ENCODE results near the gene PARP15.
"Not testable (repeated sequence)": the region's sequence is repeated elsewhere in the genome, so short reads cannot be mapped to it uniquely, and the experiment has no call there.

PARP15 gene

GRCh38 chr3:122612696-122613095, 35.2 kb downstream of the PARP15 start:
- no peak for DNase-seq (ENCODE audit: extremely low read depth in 1 of 2, low read depth in 1 of 2)

DNA sequence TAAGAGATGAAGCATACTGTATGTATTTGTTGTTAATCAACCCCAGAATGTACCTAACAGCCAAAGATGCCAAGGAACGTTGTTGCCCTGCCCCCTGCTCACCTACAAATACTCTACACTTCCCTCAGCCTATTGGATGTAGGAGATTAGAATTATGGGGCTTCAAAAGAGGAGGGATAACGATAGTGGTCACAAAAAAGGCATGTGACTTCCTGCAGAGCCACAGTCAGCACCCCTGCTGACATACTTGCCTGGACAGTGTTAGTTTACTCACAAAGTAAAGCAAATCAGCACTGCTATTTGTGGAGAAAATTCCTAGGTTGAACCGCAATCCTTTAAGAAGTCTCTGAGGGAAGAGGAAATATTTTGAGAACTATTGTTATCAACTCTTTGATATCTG, 37.9 kb downstream of the PARP15 start:
- no peak for DNase-seq (ENCODE audit: extremely low read depth in 1 of 2, low read depth in 1 of 2)

- DNase-seq (ENCODE audit: extremely low read depth in 1 of 2, low read depth in 1 of 2), result no peak
Observed at GRCh38 chr3:122618614-122619013, 41.2 kb downstream of the PARP15 start.

GRCh38 chr3:122619040-122619439, 41.6 kb downstream of the PARP15 start:
- DNase-seq (ENCODE audit: extremely low read depth in 1 of 2, low read depth in 1 of 2), result no peak

DNA sequence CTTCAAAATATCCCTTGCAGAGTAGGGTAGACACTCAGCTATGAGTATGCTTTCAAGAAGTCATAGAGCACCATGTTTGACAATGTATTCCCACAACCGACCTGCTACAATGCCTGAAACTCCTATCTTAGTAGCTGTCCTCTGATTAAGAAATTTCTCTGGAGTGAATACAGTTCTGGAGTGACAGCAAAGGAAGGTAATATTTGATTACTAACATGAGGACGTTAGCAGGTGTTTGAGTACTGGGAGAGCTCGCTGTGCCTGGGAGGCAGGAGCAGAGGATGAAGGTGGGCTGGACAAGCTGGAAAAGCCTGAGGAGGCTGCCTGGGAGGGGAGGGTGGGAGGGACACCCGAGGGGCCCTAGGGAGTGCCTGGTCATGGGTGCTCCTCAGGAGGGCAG, 42.9 kb downstream of the PARP15 start:
- no peak for DNase-seq (ENCODE audit: extremely low read depth in 1 of 2, low read depth in 1 of 2)

DNA sequence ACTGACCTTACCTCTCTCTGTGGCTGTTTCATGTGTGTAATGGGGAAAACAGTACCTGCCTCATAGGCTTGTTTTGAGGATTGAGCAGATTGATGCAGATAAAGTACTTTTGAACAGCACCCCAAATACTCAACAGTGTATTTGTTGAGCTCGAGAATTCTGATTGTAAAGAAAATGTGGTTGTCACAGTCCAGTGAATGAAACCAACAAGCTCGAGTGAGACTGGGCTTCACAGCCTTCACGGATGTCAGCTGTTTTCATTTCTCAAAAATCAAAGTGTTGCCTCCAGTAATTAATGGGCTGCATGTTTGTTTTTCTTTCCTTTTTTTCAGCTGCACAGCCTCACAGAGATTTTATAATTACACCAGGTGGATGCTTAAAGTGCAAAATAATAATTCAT, 43.7 kb downstream of the PARP15 start:
- no peak for DNase-seq (ENCODE audit: extremely low read depth in 1 of 2, low read depth in 1 of 2)

DNA sequence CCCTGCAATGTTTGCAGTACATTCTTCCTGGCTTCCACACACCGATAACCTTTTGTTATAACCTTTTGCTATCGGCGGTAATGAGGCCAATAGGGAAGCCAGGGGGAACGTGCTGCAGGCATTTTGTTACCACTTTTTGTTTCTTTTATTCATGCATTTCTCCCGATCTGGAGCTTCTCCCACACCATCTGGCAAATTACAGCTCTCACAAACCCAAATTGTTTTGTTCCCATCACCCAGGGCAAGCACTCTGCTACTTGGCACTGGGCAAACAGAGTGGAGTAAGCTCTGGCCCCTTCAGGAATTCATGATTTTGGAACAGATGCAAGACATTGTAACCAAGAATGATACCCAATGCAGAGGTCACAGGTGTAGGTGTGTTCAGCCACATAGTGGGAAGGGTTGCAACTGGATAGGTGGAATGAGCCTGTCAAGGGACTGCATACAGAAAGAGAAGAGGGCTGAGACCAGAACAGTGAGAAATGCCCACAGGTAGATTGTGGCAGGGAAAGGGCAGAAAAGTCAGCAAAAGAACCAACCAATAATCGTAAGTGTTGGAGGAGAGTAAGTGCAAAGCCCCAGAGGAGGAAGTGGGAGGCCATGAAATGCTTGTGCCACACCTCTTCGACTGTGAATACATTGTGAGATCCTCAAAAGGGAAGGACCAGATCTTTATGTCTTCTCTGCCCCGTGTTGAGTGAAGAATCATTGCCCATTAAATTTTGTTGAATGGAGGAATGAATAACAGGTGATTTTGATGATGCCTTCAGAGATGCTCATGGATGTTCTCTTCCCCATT, 45.8 kb downstream of the PARP15 start:
- no peak for DNase-seq (ENCODE audit: extremely low read depth in 1 of 2, low read depth in 1 of 2)

DNA sequence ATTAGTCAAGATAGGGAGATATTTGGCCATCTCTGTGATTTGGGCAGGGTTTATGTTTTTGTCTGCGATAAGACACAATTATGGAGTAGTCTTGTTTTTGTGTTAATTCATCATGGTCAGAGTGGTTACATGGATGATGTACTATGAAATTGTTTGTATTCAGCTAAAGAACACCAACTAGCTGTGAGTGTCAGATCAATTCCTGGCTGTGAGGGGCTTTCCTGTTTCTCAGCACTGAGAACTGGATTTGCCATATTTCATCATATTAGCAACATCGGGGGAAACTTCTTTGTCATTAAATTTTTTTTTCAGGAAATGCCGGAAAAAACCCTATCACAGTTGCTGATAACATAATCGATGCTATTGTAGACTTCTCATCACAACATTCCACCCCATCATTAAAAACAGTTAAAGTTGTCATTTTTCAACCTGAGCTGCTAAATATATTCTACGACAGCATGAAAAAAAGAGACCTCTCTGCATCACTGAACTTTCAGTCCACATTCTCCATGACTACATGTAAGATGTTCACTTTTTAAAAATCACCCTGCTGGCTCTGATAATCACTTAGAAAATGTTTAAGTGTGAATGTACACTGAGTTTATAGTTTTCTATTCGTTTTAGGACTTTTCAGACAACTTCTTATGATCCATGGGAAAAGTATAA, 49.2 kb downstream of the PARP15 start:
- DNase-seq (ENCODE audit: extremely low read depth in 1 of 2, low read depth in 1 of 2), result no peak

DNA sequence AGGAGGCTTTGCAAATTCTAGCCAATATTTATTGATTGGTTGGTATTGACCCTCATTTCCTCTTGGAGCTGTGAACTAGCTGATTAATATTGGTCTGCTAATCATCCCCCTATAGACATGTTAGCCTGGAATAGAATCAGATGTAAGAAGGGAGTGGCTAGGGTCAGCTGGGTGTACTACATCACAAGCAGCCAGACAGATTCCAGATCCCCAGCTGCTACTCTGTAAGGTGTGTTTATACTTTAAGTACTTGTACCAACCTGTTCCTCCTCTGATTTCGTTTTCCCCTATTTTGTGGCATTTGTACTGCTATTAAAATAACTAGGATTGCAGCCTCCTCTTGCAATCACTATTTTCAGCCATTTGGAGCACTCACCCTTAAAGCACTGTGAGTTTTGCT, 49.9 kb downstream of the PARP15 start:
- no peak for DNase-seq (ENCODE audit: extremely low read depth in 1 of 2, low read depth in 1 of 2)

DNA sequence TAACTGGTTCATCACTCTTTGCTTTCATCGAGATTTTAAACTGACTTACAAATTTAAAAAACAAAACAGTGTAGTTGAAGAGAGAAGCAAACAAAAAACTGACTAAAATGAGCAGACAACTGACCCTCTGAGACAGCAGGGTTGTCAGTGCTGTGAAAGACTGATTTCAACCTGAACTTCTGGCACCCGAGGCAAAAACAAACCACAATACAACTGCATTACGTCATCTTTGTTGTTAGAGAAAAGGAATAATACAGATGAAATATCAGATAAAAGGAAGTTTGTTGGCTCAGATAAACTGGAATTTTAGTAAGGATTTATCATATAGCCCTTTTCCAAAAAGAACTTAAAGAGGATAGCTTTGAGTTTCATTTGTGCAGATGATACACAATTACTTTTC, 51.1 kb downstream of the PARP15 start:
- DNase-seq (ENCODE audit: extremely low read depth in 1 of 2, low read depth in 1 of 2), result no peak

GRCh38 chr3:122629763-122630162, 52.3 kb downstream of the PARP15 start:
- no peak for DNase-seq (ENCODE audit: extremely low read depth in 1 of 2, low read depth in 1 of 2)

DNA sequence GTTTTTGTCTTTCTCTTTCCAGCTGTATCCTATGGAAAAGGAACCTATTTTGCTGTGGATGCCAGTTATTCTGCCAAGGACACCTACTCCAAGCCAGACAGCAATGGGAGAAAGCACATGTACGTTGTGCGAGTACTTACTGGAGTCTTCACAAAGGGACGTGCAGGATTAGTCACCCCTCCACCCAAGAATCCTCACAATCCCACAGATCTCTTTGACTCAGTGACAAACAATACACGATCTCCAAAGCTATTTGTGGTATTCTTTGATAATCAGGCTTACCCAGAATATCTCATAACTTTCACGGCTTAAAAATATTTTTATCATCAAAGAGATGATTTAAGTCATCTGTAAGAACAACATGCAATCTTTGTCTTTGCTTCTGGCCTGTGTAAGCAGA, 58.3 kb downstream of the PARP15 start:
- DNase-seq (ENCODE audit: extremely low read depth in 1 of 2, low read depth in 1 of 2), result no peak

DNA sequence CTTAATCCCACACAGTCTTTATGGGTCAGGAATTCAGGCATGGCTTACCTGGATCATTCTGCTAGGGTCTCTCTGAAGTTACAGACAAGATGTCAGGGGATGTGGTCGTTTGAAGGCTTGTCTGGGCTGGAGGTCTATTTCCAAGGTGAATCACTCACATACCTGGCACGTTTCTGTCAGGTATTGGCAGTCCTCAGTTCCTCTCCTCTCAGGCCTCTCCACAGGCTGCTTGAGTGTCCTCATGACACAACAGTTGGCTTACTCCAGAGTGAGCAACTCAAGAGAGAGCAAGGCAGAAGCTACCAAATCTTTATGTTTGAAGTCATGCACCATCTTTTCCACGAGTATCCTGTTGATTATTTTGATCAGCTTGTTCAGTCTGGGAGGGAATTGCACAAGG, 59.2 kb downstream of the PARP15 start:
- no peak for DNase-seq (ENCODE audit: extremely low read depth in 1 of 2, low read depth in 1 of 2)

DNA sequence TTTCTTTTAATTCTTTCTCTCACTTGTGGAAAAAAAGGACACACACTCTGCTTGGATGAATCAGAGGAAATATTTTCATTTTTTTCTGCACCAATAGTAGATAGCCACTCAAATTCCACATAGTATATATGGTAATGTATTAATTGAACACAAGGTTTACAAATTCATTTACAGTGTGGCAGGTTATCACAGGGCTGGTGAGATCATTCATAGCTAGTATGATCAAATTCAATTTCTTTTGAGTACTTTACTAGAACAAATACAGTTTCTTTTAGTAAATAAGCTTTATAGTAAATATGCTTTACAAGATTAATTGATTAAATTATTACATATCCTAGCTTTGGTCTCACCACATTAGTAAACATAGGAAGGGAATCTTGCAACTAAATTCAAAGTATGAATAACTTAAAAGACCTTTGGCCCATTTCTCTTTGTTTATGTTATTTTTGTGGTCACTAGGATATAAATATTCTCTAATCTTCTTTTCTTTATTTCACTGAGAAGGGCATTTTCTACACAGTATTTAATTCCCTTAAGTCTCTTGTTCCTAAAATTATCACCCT, 63.1 kb downstream of the PARP15 start:
- no peak for DNase-seq (ENCODE audit: extremely low read depth in 1 of 2, low read depth in 1 of 2)

DNA sequence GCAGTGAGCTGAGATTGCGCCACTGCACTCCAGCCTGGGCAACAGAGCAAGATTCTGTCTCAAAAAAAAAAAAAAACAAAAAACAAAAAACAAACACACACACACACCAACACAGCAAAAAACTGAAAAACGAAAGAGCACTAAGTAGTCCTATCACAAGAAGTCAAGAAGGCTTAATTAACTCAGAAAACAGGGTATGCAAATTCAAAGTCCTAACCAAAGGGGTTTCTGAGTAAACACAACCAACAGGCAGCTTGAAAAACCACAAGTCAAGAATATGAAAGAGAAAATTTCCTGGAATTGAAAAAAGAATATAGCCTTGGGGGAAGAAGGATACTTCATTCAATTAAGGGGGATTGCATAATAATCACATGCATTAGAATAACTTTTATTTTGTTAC, 65.5 kb downstream of the PARP15 start:
- no peak for DNase-seq (ENCODE audit: extremely low read depth in 1 of 2, low read depth in 1 of 2)

GRCh38 chr3:122646146-122646988, 68.9 kb downstream of the PARP15 start:
- DNase-seq (ENCODE audit: extremely low read depth in 1 of 2, low read depth in 1 of 2), result no peak

DNA sequence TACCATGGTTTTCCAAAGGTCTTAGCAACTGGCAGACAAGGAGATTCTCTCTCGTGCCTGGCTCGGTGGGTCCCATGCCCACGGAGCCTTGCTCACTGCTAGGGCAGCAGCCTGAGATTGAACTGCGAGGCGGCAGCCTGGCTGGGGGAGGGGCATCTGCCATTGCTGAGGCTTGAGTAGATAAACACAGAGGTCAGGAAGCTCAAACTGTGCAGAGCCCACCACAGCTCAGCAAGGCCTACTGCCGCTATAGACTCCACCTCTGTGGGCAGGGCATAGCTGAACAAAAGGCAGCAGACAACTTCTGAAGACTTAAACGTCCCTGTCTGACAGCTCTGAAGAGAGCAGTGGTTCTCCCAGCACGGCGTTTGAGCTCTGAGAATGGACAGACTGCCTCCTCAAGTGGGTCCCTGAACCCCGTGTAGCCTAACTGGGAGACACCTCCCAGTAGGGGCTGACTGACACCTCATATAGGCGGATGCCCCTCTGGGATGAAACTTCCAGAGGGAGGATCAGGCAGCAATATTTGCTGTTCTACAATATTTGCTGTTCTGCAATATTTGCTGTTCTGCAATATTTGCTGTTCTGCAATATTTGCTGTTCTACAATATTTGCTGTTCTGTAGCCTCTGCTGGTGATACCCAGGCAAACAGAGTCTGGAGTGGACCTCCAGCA, 73.9 kb downstream of the PARP15 start:
- DNase-seq (ENCODE audit: extremely low read depth in 1 of 2, low read depth in 1 of 2), result not testable (repeated sequence)

DNA sequence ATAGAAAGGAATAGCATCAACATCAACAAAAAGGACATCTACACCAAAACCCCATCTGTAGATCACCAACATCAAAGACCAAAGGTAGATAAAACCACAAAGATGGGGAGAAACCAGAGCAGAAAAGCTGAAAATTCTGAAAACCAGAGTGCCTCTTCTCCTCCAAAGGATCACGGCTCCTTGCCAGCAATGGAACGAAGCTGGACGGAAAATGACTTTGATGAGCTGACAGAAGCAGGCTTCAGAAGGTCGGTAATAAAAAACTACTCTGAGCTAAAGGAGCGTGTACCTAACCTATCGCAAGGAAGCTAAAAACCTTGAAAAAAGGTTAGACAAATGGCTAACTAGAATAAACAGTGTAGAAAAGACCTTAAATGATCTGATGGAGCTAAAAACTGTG, 74.5 kb downstream of the PARP15 start:
- not testable (repeated sequence) for DNase-seq (ENCODE audit: extremely low read depth in 1 of 2, low read depth in 1 of 2)

DNA sequence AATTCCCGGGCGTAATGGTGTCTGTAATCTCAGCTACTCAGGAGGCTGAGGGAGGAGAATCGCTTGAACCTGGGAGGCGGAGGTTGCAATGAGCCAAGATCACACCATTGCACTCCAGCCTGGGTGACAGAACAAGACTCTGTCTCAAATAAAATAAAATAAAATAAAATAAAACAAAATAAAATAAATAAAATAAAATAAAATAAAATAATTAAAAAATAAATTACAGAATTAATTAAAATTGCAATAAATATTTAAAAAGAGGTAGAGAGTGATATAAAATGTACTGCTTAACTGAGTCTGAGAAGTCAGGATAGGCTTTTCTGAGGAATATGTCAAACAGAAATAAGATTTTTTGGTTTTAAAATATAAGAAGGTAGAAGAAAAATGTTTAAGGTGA, 80.9 kb downstream of the PARP15 start:
- not testable (repeated sequence) for DNase-seq (ENCODE audit: extremely low read depth in 1 of 2, low read depth in 1 of 2)

DNA sequence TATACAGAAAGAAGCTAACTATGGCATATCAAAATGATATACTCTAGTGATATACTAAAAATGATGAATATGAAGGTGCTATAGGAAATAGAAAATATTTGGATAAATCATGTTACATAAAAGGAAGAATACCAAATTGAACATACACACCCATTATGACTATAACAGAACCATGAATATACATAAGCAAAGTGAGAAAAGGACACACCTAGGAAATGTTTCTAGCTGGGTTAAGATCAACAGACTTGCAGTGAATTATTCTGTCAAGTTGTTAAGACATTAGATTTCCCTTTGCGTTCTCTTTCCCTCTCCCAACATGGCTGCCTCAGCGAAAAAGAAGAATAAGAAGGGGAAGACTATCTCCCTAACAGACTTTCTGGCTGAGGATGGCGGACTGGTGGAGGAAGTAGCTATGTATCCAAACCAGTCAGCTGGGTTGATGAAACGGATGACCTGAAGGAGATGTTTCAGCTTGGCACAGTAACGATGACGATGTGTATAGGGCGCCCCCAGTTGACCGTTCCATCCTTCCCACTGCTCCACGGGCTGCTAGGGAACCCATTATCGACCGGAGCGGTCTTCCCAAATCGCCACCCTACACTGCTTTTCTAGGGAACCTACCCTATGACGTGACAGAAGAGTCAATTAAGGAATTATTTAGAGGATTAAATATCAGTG, 83.0 kb downstream of the PARP15 start:
- DNase-seq (ENCODE audit: extremely low read depth in 1 of 2, low read depth in 1 of 2), result no peak
